ENCODE measurements around the gene HCAR1.
"Not testable (repeated sequence)": the region's sequence is repeated elsewhere in the genome, so short reads cannot be mapped to it uniquely, and the experiment has no call there.

The HCAR1 gene

GRCh38 chr12:122721057-122721545 lies 9.5 kb downstream of the HCAR1 start:
- DNase-seq = no peak

- DNase-seq = not testable (repeated sequence)
Observed at GRCh38 chr12:122716658-122717057, 14.0 kb downstream of the HCAR1 start, which contains the start of gene HCAR3. TSS of gene HCAR3 (minus strand) at chr12:122716811. CDS start at chr12:122716737, 74 bp downstream.

GRCh38 chr12:122715211-122715610 lies 15.4 kb downstream of the HCAR1 start:
- DNase-seq = not testable (repeated sequence)

GRCh38 chr12:122713491-122714188 lies 17.0 kb downstream of the HCAR1 start:
- not testable (repeated sequence) for DNase-seq

- not testable (repeated sequence) for DNase-seq
Observed at GRCh38 chr12:122711266-122711665, 19.4 kb downstream of the HCAR1 start.

GRCh38 chr12:122710341-122710740 lies 20.3 kb downstream of the HCAR1 start:
- DNase-seq = not testable (repeated sequence)

GRCh38 chr12:122709287-122709686 lies 21.4 kb downstream of the HCAR1 start:
- DNase-seq = not testable (repeated sequence)

GRCh38 chr12:122703841-122704240 lies 26.8 kb downstream of the HCAR1 start:
- not testable (repeated sequence) for DNase-seq

- DNase-seq = not testable (repeated sequence)
Observed at GRCh38 chr12:122702890-122703611, 27.6 kb downstream of the HCAR1 start, which contains the start of gene HCAR2. TSS of gene HCAR2 (minus strand) at chr12:122703357. CDS start at chr12:122703283, 74 bp downstream.

- not testable (repeated sequence) for DNase-seq
Observed at GRCh38 chr12:122701481-122701880, 29.2 kb downstream of the HCAR1 start.

- DNase-seq = not testable (repeated sequence)
Observed at GRCh38 chr12:122700038-122700710, 30.5 kb downstream of the HCAR1 start.

- DNase-seq = not testable (repeated sequence)
Observed at GRCh38 chr12:122696922-122697321, 33.7 kb downstream of the HCAR1 start.

- no peak for DNase-seq
Observed at GRCh38 chr12:122691566-122691965, 39.1 kb downstream of the HCAR1 start.

- no peak for DNase-seq
Observed at GRCh38 chr12:122688291-122688690, 42.4 kb downstream of the HCAR1 start.

GRCh38 chr12:122687086-122687485 lies 43.6 kb downstream of the HCAR1 start:
- DNase-seq = no peak

- DNase-seq = no peak
Observed at GRCh38 chr12:122686538-122686937, 44.1 kb downstream of the HCAR1 start.

- DNase-seq = no peak
Observed at GRCh38 chr12:122684297-122684813, 46.3 kb downstream of the HCAR1 start.

- no peak for DNase-seq
Observed at GRCh38 chr12:122681814-122682213, 48.8 kb downstream of the HCAR1 start.

- DNase-seq = not testable (repeated sequence)
Observed at GRCh38 chr12:122680989-122681388, 49.7 kb downstream of the HCAR1 start.

GRCh38 chr12:122676781-122677180 lies 53.9 kb downstream of the HCAR1 start:
- DNase-seq = not testable (repeated sequence)
